Activated CD8-positive, alpha-beta memory T cell treated with anti-CD3 and anti-CD28 coated beads, Interleukin-2, amount 50 U/mL, for 1 hour (primary cell): ENCODE measurements around the gene ITGAV.
"Not testable (repeated sequence)": the region's sequence is repeated elsewhere in the genome, so short reads cannot be mapped to it uniquely, and the experiment has no call there.

Source experiments
- DNase-seq: peaks from one replicate; pipeline ENCODE4 v3.0.0-alpha.2; 2020; ENCODE audit errors: extremely low read depth

Gene ITGAV

DNA sequence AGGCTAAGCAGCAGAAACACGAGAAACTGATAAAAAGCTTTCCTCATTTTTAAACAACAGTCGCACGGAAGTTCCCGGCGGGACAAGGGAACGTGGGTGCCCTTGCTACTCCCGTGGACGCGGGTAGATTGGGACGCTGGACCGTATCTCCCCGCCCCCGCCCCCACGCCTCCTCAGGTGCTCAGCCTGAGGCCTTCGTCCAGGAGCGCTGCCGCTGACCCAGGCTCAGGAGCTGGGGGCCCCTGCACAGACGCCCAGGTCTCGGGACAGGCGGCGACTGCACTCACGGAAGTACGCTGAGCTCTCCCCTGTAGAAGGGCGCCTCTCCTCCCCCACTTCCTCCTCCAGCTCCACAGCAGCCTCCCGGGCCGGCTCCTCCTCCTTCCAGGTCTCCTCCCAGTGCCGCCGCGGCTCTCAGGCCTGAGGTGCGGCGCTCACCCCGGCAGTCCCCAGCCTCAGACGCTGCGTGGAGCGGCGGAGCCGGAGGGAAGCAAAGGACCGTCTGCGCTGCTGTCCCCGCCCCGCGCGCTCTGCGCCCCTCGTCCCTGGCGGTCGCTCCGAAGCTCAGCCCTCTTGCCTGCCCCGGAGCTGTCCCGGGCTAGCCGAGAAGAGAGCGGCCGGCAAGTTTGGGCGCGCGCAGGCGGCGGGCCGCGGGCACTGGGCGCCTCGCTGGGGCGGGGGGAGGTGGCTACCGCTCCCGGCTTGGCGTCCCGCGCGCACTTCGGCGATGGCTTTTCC is at the start of gene ITGAV:
ITGAV (plus strand) TSS at position 445 of the 738 bp plus-strand sequence; CDS start at position 728, 283 bp downstream.
- peak; percentile 59 for DNase-seq

DNA sequence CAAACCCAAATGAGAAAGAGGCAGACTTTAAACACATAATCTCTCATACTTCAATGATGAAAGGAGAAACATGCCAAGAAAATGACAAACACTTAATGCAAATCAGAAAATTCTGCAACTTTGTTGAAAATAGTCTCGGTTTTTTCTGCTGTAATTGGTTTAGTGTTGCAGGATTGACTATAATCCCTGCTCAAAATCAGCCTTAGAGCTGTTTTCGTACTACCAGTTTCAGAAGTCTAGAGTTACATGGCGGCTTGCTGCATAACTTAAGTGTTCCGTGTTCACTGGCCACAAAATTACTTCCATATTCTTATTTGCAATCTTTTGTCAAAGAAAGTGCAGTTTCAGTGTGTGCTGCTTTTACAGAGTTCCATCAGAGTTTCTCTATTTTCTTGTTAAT is 48.9 kb upstream of the ITGAV start:
- no peak for DNase-seq

DNA sequence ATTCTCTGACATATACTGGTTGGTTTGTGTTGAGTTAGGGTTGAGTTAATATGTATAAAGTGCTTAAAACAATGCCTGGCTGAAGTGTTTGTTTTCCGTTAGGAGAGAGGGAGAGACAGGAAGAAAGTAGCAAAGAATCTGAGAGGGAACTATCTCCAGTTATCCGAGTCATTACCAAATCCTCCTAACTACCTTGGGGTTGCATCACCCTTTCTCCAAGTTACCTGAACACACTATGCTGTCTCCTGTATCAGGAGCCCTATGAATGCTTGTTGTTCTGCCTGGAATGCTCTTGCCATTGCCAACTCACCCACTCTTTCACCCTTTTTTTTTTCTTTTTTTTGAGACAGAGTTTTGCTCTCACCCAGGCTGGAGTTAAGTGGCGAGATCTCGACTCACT is 47.9 kb upstream of the ITGAV start:
- no peak for DNase-seq

DNA sequence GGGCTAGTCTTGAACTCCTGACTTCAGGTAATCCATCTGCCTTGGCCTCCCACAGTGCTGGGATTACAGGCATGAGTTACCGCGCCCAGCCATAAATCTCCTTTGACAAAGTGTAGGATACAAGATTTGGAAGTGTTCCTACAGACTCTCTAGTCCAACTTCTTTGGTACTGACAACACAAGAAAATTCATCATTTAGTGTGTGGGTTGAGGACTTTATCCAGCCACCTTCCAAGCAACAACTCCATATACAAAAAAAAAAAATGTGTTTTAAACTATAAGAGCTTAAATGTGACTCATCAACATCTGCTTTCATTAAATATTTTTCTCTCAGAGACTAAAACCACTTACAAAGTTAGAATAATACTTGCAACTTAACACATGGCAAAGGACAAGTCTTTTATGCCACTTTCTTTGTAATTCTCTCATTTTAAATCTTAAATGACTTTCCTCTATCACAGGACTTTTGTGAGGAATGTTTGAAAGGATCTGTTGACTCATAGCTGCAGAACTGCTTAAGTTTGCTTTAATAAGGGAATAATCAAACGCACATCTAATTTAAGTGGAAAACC is 46.2 kb upstream of the ITGAV start:
- no peak for DNase-seq

DNA sequence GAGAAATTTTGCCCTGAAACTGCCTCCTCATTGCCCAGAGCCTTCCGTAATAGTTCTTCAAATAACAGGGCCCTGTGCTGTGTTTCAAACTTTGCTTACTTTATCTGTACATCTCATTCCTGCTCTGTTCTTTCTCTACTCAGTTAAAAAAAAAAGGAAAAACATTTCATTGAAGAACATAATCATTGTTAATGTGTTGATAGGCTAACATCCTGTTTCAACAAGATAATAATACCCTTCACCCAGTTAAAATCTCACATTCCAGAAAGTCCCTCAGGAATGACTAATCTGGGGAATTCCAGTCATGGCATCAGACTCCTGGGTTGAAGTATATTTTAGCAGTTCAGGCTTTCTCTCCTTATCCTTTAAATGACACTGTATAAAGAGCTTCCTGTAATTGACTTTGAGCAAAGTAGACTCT is 45.6 kb upstream of the ITGAV start:
- DNase-seq = no peak

DNA sequence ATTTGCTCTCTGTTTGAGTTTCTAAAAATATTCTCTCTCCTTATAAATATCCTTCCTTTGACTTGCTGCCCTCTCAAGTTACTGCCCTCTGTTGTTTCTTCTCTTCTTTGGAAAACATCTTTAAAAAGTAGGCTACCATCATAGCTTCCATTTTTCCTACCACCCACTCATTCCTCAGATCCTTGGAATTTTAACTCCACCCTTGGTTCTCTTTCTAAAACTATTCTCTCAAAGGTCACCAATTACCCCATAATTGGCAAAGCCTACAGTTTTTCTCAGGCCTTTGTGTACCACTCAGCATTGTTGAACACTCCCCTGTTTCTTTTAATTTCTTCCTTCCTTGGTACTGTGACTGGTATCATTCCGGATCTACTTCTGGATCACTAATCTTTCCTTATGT is 43.0 kb upstream of the ITGAV start:
- no peak for DNase-seq

DNA sequence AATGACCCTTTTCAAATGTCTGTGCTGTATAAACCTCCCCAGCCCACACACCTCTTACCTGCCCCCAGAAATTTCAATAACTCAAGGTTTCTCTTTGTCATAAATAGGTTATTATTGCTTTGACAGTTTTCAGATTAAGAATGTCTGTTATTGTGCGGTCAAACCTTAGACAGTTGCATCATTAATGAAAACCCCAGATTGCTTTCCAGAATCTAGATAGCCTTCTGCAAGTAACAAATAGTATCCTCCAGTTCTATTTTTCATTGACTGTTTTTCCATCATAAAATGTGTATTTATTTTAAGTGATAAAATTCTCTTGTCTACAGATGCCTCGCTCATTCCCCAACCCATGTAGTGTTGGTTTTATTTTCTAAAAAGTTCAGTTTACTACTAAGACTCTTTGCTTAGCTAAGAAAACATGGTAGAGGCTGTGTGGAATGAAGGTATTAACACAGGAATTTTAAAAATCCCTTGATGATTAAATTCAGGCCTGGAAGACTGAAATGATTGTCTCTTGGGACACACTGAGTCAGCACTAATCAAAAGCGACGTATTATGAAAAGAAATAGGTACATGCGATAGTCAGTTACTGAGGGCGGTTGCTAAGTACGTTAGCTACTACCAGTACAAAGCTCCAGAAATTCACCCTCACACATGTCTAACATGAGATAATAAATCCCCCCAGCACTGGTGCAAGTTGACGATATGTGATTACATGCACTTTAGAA is 38.4 kb upstream of the ITGAV start:
- DNase-seq = no peak

DNA sequence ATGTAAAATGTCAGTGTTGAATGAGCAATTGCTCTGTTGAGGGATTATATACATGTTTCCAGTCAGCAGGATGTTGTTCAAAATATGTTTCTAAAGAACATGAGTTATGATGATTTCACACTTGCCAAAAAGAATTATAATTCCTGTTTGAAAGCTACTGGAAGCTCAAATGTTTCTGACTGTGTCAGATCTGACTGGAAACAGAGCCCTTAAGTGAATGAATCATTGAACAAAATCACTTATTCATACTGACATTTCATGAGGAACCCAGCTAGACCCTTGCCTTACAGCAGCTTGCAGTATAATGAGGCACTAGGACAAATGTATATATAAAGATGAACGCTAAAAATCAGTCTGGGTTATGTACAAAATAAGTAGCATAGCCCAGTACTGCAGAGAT is 35.4 kb upstream of the ITGAV start:
- no peak for DNase-seq

DNA sequence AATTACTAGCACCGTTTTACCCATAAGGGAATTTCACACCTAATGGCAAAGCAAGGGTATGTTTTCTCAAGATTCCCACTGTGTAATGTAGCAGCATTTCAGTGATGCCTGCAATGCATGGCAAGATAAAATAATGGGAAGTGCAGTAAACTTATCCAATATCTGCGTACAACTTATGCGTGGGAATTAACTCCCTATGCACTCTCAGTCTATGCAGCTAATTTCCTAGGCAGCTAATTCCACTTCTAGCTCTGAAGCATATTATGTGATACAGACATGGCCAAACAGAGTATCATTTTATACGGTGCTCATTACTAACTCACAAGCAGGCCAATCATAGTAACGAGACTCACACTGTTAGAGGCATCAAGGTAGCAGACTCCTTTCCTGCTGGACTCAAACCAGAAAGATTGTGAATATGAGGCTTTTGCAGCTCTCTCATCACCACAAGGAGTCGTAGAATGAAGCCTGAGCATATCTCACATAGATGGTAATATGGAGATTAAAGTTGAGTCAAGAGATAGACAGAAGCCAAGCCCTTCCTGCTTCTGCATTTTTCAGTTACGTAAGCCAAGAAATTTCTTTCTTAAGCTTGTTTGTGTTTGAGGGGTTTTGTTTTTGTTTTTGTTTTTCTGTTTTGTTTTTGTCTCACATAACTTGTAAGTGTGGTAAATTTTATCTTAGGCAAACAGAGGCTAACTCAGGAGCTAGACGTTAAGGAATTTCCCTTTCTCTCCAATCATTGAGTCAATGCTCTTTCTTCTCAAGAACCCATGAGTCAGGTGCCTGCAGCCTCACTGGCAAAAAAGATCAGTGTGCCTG is 34.8 kb upstream of the ITGAV start:
- DNase-seq = no peak

DNA sequence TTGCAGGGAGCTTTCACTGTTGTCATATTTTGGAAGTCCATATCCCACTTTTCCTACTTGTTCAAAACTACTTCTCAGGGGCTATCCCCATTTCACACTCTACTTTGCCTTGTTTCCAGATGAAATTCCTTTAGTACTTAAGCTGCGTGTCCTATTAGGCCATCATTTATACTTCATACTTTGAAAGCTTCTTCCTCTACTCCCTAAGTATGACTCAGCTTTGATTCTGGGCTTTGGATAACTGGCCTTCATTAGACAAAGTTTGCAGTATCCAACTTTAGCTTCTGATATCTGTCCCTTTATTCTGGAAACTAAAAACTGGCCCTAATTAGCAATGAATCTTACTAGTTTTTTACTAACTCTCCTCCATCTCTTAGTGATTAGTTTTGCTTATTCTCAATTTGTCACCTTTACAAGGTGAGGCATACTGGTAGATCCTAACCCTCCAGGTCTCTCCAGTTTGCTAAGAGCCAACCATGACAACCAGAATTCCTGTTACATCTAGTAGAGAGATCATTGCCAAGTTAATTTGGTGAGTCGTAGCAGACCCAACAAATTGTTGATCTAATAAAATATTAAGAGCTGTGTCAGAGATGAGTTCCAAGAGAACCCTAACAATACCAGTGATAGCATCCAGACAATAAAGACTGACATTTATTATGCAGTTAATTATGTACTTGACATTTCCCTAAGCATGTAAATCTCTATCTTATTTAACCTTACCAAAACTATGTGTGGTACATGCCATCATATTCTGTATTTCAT is 31.2 kb upstream of the ITGAV start:
- no peak for DNase-seq

DNA sequence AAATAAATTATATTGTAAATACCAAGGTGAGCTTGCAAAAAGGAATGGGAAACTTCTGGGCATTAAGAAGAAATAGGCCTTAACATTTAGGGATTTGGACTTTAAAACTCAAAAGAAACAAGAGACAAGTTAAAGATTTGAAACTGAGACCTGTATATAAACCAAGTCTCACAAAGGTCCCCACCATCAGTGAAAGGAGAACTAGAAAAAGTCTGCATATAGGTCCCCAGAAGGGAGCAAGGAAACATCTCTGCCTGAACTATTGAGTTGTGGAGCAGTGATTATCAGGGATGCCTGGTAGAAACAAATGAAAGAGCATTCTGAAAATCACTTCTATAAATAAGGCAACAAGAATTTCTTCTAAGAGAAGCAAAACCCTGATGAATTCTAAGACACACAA is 30.5 kb upstream of the ITGAV start:
- no peak for DNase-seq

DNA sequence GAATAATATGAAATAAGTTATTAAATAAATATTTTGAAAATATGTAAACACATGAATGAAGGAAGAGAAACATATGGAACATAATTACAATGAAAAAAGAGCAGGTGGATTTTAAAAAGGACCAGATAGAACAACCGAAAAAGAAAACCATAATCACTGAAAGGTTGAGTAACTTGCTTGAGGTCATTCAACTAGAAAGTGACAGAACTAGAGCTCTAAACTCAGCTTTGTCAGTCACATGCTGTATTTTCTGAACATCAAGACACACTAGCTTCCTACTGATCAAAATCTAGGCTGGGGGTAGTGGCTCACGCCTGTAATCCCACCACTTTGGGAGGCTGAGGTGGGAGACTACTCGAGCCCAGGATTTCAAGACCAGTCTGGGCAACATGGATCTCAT is 30.0 kb upstream of the ITGAV start:
- DNase-seq = no peak

DNA sequence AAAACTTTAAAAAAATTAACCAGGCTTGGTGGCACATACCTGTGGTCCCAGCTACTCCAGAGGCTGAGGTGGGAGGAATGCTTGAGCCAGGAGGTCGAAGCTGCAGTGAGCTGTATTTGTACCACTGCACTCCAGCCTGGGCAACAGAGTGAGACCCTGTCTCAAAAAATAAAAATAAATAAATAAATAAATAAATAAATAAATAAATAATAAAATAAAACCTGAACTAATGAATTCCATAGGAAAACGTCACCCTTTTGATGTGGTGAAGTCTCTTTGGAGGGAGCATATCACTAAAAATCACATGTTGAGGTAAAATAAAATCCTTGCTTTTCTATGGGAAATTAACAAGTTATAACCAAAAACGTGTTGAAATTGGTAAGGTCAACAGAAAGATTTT is 29.6 kb upstream of the ITGAV start:
- DNase-seq = no peak

DNA sequence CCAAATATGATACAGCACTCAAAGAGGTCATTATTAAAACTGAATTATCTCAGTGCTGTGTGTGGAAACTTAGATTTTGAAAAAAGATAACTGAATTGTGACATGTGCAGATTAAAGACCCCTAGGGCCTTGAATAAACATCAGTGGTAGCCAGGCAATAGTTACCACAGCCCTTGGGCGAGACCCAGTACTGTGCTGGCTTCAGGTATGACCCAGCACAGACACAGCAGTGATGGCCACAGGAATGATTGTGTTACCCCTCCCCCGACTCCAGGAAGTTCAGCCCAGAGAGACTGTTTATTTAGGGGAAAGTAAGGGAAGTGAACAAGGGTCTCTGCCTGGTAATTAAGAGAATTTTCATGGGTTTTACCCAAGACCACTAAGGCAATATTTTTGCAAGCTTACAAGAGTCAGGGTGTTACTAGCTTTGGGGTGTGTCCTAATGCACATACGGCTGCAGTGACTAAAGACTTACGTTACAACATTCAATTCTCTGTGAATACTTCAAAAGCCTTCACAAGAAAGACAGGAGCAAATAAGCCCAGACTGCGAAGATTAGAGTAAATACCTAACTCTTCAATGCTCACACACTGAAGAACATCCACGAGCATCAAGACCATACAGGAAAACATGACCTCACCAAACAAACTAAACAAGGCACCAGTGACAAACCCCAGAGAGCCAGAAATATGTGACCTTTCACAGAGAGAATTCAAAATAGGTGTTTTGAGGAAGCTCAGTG is 28.2 kb upstream of the ITGAV start:
- DNase-seq = no peak

DNA sequence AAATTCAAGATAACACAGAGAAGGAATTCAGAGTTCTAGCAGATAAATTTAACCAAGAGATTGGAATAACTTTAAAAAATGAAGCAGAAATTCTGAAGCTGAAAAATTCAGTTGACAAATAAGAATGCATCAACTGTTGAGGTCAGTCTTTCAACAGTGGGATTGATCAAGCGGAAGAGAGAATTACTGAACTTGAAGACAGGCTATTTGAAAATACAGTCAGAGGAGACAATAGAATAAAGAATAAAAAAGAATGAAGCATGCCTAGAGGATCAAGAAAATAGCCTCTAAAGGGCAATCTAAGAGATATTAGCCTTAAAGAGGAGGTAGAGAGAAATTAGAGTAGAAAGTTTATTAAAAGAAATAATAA is 27.7 kb upstream of the ITGAV start:
- no peak for DNase-seq

DNA sequence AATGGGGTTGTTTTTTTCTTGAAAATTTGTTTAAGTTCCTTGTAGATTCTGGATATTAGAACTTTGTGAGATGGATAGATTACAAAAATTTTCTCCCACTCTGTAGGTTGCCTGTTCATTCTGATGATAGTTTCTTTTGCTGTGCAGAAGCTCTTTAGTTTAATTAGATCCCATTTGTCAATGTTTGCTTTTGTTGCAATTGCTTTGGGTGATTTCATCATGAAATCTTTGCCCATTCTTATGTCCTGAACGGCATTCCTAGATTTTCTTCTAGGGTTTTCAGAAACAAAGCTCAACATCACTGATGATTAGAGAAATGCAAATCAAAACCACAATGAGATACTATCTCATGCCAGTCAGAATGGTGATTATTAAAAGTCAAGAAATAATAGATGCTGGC is 21.3 kb upstream of the ITGAV start:
- not testable (repeated sequence) for DNase-seq

DNA sequence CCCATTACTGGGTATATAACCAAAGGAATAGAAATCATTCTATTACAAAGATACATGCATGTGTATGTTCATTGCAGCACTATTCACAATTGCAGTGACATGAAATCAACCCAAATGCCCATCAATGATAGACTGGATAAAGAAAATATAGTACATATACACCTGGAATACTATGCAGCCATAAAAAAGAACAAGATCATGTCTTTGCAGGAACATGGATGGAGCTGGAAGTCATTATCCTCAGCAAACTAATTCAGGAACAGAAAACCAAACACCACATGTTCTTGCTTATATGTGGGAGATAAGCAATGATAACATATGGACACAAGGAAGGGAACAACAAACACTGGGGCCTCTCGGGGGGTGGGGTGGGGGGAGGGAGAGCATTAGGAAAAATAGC is 20.7 kb upstream of the ITGAV start:
- DNase-seq = not testable (repeated sequence)

DNA sequence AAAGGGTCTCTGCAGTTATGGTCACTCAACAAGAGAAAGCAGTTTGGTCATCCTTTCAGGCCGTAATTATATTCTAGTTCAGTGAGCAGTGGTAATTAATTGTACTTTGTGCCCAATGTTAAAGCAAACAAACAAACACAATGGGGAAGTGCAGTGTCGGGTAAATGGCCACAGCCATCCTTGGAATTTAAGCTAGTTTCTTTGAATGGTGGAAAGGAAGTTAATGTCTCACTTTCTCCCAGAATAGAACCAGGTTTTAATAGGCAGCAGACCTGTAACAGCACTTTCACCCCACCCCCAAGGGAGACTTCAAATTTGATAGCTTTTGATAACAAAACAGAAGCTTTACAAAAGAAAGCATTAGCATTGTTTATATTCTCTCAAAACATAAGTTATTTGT is 20.0 kb upstream of the ITGAV start:
- DNase-seq = no peak

DNA sequence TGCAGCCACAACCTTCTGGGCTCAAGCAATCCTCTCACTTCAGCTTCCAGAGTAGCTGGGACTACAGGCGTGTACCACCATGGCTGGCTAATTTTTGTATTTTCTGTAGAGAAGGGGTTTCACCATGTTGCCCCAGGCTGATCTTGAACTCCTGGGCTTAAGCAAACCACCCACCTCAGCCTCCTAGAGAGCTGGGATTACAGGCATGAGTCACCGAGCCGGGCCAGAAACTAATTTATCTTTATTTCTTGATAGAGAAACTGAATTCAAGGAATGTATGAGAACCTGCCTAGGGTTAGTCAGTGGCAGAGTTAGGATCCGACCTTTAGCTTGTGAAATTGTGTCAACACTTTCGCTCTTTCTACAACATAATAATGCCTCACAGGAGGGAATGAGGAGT is 19.3 kb upstream of the ITGAV start:
- DNase-seq = no peak

DNA sequence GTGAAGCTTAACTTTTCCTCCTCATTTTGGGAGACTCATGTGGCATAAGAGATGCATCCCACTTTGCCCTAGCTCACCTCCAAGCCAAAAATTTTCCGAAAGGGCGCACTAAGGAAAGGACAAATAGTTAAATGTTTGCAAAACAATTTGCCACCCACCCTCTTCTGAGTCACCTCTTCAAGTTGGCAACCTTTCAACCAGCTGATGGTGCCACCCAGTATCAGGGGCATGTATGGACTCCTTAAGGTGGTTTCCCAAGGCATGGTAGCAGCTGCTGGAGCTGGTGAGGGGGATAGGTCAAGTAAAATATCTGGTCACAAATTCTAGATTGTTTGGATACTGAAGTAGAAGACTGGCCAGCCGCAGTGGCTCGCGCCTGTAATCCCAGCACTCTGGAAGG is 17.2 kb upstream of the ITGAV start:
- DNase-seq = no peak

DNA sequence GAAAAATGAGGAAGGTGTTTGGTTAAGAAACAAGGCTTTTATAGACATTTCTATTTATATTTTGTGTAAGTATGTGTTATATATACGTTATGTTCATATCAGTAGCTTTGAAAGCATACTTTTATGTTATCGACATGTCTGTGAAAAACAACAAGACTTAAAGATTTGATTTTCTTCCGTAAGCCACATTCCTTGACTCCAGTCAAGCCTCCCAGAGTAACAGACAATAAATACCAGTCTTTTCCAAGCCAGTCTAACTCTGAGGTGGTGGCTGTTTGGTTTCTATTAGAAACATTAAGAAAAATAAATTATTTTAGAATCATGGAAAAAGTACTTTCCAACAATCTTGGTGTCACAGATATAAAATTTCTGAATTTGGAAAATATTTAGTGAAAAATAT is 16.3 kb upstream of the ITGAV start:
- no peak for DNase-seq
